Adrenal gland (tissue), 5 donors: Measurements from ENCODE around the gene PLEKHS1.

Experiments used
- CTCF ChIP-seq, 6 experiments: fragments of 450-650 bp in 4 of 6; fragments of 200-600 bp in 2 of 6; sonication (generic) in 1 of 6; IDR thresholded peaks; 1 replicate in 5 of 6; 2 replicates in 1 of 6; pipeline versions ENCODE4 v1.5.1 to v1.8.0; 2016 to 2021; ENCODE audit warnings: antibody characterized with exemption in 6 of 6, mild to moderate bottlenecking in 2 of 6, moderate library complexity in 1 of 6
- POLR2A ChIP-seq, 2 donors: fragments of 450-650 bp; IDR thresholded peaks; one replicate each; pipeline ENCODE4 v1.6.1; 2017; ENCODE audit warnings: antibody characterized with exemption in 2 of 2, mild to moderate bottlenecking in 2 of 2, moderate library complexity in 1 of 2
- donor health status: DM: no; HTN: no; CAD: no.

DNA sequence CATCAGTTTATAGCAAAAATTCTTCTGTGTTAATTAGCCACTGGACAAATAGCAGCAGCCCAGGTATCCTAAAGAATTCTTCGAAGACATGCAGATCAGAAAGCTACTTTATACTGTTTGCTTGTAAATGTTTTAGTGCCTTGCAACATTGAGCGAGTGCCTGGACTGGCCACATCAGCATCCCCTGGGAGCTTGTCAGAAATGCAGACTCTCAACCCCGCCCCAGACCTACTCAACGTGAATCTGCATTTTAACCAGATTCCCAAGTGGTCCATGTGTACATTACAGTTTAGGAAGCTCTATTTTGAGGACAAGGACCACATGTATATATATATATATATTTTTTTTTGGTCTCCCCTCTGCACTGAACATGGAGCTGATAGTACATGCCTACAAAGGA lies 18.5 kb upstream of the PLEKHS1 start:
- TF ChIP-seq POLR2A (IDR thresholded peaks at IDR 0.05) (no peak), CTCF (IDR thresholded peaks at IDR 0.05) (no peak)
